ENCODE data around the gene LMLN.

DNA sequence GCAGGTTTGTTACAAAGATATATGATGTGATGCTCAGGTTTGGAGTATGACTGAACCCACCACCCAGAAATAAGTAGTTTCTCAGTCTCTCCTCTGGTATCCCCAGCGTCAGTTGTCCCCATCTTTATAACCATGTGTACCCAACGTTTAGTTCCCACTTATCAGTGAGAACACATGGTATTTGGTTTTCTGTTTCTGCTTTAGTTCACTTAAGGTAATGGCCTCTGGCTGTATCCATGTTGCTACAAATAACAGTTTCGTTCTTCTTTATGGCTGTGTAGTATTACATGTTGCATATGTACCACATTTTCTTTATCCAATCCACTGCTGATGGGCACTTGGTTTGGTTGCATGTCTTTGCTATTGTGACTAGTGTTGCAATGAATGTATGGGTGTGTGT lies 132.3 kb downstream of the LMLN start:
- TF ChIP-seq CTCF (IDR thresholded peaks at IDR 0.05) (no peak), POLR2A (IDR thresholded peaks at IDR 0.05) (no peak)
